ENCODE measurements around the gene PDCL2. TPM values are rescaled to one million over a fixed set of nuclear protein-coding genes. Genes with fewer than 3 reads are reported as not detected.

Gene PDCL2
- total and polyA plus RNA-seq, 2 of the 8 experiments (the other 6 are each of a cell fraction or from before 2014, with no cell fraction given), result not detected

- H2AK5ac ChIP-seq (ENCODE audit: low read depth, low read length), result no peak overlapping the region
- H3K79me2 ChIP-seq (ENCODE audit: control insufficient read depth in 1 of 2, insufficient read depth in 2 of 2, low read length in 2 of 2), result peaks cover 0 to 23% of the 10 kb centered on the region in 2 experiments; a peak in 3 of 4 replicates
- H3K18ac ChIP-seq (ENCODE audit: extremely low read depth, low read length), result no peak overlapping the region
- ChIA-PET POLR2A (ENCODE audit: partially characterized antibody) (interaction anchor here (0.5 kb wide), 1 partner anchor 351 kb away, joined by 3 read pairs; no protein-coding TSS in a partner anchor), CTCF (ENCODE audit: partially characterized antibody) (no interaction called here)
- H3K4me2 ChIP-seq (ENCODE audit: insufficient read depth in 1 of 2, low read depth in 2 of 2, low read length in 2 of 2), result no peak overlapping the region
- TF ChIP-seq CTBP2 (IDR thresholded peaks at IDR 0.05; ENCODE audit: borderline replicate concordance, insufficient read depth, insufficient read length, low read length) (no peak), TCF12 (IDR thresholded peaks at IDR 0.05; ENCODE audit: low read depth, low read length) (no peak), HDAC2 (IDR thresholded peaks at IDR 0.05; ENCODE audit: borderline replicate concordance in 1 of 2, low read depth in 2 of 2, low read length in 2 of 2) (no peak), RFX5 (IDR thresholded peaks at IDR 0.05; ENCODE audit: borderline replicate concordance, low read depth, low read length) (no peak), JUN (IDR thresholded peaks at IDR 0.05; ENCODE audit: low read depth, low read length) (no peak), CBX8 (IDR thresholded peaks at IDR 0.05; ENCODE audit: borderline replicate concordance, low read depth, low read length) (no peak), RNF2 (IDR thresholded peaks at IDR 0.05; ENCODE audit: borderline replicate concordance, low read depth, low read length, missing control alignments, poor library complexity, severe bottlenecking) (no peak), POLR2AphosphoS5 (IDR thresholded peaks at IDR 0.05; ENCODE audit: low read depth, low read length) (no peak), CHD1 (IDR thresholded peaks at IDR 0.05; ENCODE audit: low read depth, low read length) (no peak), ATF2 (IDR thresholded peaks at IDR 0.05; ENCODE audit: low read length) (no peak), EP300 (IDR thresholded peaks at IDR 0.05; ENCODE audit: borderline replicate concordance in 1 of 2, low read depth in 2 of 2, low read length in 2 of 2) (no peak), POLR2A (IDR thresholded peaks at IDR 0.05; ENCODE audit: control extremely low read depth in 1 of 2, low read depth in 2 of 2, low read length in 2 of 2) (no peak)
- H2BK120ac ChIP-seq (replicated peaks; ENCODE audit: low read depth, low read length), result no peak overlapping the region
- no peaks in the 10 kb centered on the region for H3K23me2 ChIP-seq (ENCODE audit: low read depth, low read length)
- peaks cover 0 to 12% (median 0%) of the 10 kb centered on the region in 4 experiments; a peak in 1 of 8 replicates for H3K36me3 ChIP-seq (ENCODE audit: control insufficient read depth in 2 of 4, insufficient read depth in 4 of 4, low read length in 3 of 4)
- no peak overlapping the region for H3K23ac ChIP-seq (ENCODE audit: insufficient read length)
- H3K9ac ChIP-seq (replicated peaks in 1 of 4; ENCODE audit: extremely low read depth in 1 of 4, low read depth in 3 of 4, low read length in 3 of 4), result no peak overlapping the region
- no peaks in the 10 kb centered on the region for H3K4me1 ChIP-seq (replicated peaks in 1 of 4; ENCODE audit: control insufficient read depth in 3 of 4, insufficient read depth in 4 of 4, low read length in 3 of 4)
- no peaks in the 10 kb centered on the region for H4K20me1 ChIP-seq (replicated peaks in 1 of 2; ENCODE audit: control insufficient read depth in 1 of 2, insufficient read depth in 2 of 2, low read length in 2 of 2)
- H4K91ac ChIP-seq (replicated peaks; ENCODE audit: insufficient read length, low read length), result no peak overlapping the region
- H3K79me1 ChIP-seq (ENCODE audit: low read depth, low read length), result no peaks in the 10 kb centered on the region
- FAIRE-seq (no peak), DNase-seq (ENCODE audit: low read depth in 1 of 2, low spot score in 2 of 2) (no peak)
- no peak overlapping the region for H3K4me3 ChIP-seq (ENCODE audit: extremely low read depth in 1 of 4, insufficient read depth in 2 of 4, low read depth in 3 of 4, low read length in 4 of 4)
- no peak overlapping the region for H2BK20ac ChIP-seq (ENCODE audit: low read length)
- no peak overlapping the region for H4K5ac ChIP-seq (ENCODE audit: insufficient read length, low read depth, low read length)
- no peak overlapping the region for H4K8ac ChIP-seq (ENCODE audit: extremely low read depth, insufficient read depth, low read length)
- H2BK12ac ChIP-seq (ENCODE audit: low read depth, low read length), result no peak overlapping the region
- no peak overlapping the region for H3K56ac ChIP-seq (replicated peaks; ENCODE audit: insufficient read length, low read depth, low read length)
- H3K9me3 ChIP-seq (ENCODE audit: insufficient read depth in 2 of 2, low read depth in 1 of 2, low read length in 1 of 2), result no peaks in the 10 kb centered on the region
- no peak overlapping the region for H3K4ac ChIP-seq (replicated peaks; ENCODE audit: insufficient read length, low read depth, low read length)
- no peak overlapping the region for H3K14ac ChIP-seq (ENCODE audit: insufficient read length)
- H3K27me3 ChIP-seq (replicated peaks in 1 of 4; ENCODE audit: control insufficient read depth in 3 of 4, extremely low read depth in 1 of 4, insufficient read depth in 3 of 4, low read length in 3 of 4), result no peaks in the 10 kb centered on the region
- no peak overlapping the region for H2AFZ ChIP-seq (ENCODE audit: low read length)
- H3K27ac ChIP-seq (ENCODE audit: low read depth, low read length), result no peak overlapping the region
- no peak overlapping the region for H2BK5ac ChIP-seq (ENCODE audit: low read depth, low read length)
- H2BK15ac ChIP-seq (ENCODE audit: low read length), result no peak overlapping the region
Observed at GRCh38 chr4:55510685-55511084, 81.4 kb downstream of the PDCL2 start.

Data from H1 (cell line).